DMS153 (cell line): ENCODE results near the gene LRP2BP.

Experiments used
- DNase-seq: peaks from one replicate; lab custom pipeline; 2025; lab: John Stamatoyannopoulos, UW

Gene LRP2BP

GRCh38 chr4:185395238-185395955 is at the start of gene LRP2BP:
Gene LRP2BP, minus strand, starts transcription at chr4:185395924. Its CDS starts 17,738 bp downstream, at chr4:185378186.
- no peak for DNase-seq

DNA sequence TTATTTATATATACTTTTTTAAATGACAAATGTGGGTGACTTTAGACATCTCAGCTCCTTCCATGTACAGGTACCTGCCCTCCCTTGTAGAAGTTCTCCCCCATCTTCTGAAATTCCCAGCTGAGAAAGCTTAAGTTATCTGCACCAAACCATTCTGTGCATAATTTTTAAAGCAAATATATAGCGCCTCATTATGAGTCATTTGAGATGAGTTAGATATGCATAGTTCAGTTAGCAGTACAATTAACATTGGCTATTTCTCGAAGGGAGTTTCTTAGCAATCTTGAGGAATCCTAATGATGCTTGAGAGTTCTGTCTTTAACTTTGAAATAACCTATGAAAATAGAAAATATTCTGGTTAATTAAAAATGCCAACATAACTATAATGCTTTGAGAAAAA is 49.5 kb upstream of the LRP2BP start:
- DNase-seq, result no peak

DNA sequence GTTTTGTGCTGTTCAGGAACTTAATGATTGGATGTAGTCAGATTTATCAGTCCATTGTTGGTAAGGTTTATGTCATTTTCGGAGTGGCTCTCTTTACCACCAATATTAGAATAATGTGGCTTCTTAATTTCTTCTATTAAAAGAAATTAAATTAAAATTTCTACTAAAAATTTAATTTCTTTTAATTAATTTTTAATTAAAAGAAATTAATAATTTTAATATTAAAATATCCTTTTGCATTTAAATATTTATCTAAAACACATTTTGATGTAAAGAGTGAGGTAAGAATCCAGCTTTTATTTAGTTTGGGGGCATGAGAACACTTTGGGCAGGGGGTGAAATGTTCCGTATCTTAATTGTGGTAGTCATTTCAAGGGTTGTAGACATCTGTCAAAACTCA is 45.8 kb upstream of the LRP2BP start:
- no peak for DNase-seq

GRCh38 chr4:185437809-185438208 is 42.1 kb upstream of the LRP2BP start:
- DNase-seq, result no peak

DNA sequence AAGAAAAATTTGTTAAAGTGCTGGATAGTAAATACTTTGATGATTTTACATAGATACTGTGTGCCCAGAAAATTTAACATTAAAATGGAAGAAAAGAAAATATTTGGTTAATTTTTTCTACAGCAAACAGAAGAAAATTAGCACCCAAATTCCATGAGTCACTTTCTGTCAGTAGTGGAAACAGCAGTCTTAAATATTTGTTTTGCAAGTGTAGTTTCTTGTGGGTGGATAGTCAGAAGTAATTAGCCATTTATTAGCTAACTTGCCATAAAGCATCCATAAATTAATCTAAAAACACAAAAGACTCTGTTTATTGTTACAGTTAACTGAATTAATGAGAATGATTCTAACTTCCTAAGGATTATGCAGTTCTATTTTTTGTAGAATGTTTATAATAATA is 39.7 kb upstream of the LRP2BP start:
- no peak for DNase-seq

GRCh38 chr4:185429660-185430059 is 33.9 kb upstream of the LRP2BP start:
- no peak for DNase-seq

GRCh38 chr4:185426960-185427688 is 31.4 kb upstream of the LRP2BP start:
- no peak for DNase-seq

GRCh38 chr4:185425647-185426352 is 30.1 kb upstream of the LRP2BP start, which contains the start of gene UFSP2:
Gene UFSP2, minus strand, starts transcription at chr4:185425964. Its CDS starts 96 bp downstream, at chr4:185425868.
- peak; percentile 75 for DNase-seq

DNA sequence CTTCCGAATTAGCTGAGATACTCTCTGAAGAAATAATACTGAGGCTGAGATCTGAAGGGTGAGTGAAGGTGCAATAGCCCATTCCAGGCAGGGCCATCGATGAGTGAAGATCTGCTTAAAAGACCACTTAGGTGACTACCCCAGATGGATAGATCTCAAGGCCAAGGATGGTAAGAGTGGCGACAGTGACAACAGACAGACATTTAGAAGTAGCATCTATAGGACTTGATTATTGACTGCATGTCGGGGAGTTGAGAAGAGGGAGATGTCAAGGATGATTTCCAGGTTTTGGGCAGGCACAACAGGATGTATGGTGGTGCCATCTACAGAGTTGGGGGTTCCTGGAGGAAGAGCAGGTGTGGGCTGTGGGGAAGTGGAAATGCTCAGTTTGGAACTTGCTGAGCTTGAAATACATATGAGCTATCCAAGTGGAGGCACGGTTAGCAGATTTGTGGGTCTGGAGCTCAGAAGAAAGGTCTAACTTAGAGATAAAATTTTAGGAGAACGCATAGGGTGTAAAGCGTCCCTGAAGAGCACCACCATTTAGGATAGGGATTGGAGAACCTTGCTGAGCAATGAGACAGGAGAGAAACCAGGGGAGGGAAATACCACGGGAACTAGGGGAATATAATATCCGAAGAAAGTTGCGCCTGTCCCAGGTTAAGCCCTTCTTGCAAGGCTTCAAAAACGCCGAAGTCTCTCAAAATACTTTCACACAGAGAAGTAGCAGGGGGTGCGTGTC is 29.4 kb upstream of the LRP2BP start:
- no peak for DNase-seq

GRCh38 chr4:185421366-185422124 is 25.8 kb upstream of the LRP2BP start:
- DNase-seq, result no peak

GRCh38 chr4:185416955-185417354 is 21.2 kb upstream of the LRP2BP start:
- DNase-seq, result no peak

DNA sequence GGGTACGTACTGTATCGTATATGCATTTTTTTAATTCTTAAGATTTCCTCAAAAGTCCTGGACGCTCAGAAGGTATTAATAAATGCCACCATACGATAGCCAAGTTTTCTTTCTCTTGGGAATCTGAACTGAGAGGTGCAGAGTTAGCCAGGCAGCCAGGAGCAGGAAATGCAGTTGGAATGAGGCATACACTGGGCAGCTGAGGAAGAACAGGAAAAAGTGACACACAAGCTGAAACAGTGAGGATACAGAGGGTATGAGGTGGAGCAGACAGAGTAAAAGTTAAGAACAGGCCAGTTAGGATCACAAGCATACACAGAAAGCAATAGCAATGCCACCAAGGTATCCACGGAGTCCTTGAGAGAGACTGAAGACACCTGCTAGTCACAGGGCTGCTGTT is 16.7 kb upstream of the LRP2BP start:
- no peak for DNase-seq

GRCh38 chr4:185411849-185412248 is 16.1 kb upstream of the LRP2BP start:
- no peak for DNase-seq

GRCh38 chr4:185408432-185408831 is 12.7 kb upstream of the LRP2BP start:
- no peak for DNase-seq

- DNase-seq, result no peak
Observed at GRCh38 chr4:185405296-185405999, 9.7 kb upstream of the LRP2BP start.

GRCh38 chr4:185404031-185404430 is 8.3 kb upstream of the LRP2BP start:
- no peak for DNase-seq

DNA sequence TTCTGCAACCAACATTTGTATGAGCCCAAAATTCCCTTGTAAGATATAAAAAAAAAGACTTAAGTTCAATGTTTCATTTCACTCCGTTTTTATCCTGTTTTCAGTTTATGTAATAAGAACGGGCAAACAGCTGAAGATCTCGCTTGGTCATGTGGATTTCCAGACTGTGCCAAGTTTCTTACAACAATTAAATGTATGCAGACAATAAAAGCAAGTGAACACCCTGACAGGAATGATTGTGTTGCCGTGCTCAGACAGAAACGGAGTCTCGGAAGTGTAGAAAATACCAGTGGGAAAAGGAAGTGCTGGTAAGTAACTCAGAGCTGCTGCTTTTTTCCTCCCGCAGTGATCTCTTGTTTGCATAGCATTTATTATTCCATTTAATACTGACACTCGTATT is 3.7 kb upstream of the LRP2BP start:
- no peak for DNase-seq

DNA sequence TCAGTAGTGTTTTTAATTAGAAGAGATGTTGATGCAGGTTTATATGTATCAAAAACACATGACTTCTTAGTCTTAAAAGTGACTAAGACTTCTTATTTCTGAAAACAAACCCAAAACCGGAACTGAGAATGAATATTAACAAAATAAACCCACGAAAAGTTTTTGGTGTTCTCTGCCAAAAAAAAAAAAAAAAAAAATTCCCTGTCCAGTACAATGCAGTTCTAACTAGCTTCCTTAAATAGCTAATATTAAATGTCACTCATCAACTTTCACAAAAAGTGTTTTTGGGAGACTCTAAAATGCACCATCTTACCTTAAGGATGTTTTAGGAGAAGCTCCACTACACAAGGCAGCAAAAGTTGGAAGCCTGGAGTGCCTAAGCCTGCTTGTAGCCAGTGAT is 2.9 kb upstream of the LRP2BP start:
- DNase-seq, result no peak

DNA sequence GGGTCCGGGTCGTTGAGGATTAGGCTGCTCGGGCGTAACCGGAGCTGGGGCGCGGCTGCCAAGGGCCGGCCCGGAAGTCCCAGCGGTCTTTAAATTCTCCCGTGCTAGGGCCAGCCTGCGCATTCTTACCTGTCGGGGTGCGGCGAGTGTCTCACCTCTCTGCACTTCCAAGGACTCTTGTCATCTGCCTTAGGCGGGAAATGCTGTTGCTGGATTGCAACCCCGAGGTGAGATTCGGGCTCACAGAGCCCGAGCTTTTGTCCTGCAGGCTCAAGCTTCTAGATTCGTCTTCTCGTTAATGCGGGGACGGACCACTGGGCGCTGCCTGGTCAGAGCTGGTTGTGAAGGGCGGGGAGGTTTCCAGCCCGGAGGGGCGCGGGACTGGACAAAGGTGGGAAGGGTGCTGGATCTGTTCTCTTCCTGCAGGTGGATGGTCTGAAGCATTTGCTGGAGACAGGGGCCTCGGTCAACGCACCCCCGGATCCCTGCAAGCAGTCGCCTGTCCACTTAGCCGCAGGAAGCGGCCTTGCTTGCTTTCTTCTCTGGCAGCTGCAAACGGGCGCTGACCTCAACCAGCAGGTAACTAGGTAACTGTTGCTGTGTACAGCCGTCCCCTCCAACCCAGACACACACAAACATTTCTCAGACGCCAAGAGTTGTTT is 1.1 kb upstream of the LRP2BP start, which contains the start of gene ANKRD37:
Gene ANKRD37, plus strand, starts transcription at position 118 of the 662 bp plus-strand sequence. Its CDS starts 83 bp downstream, at position 201.
- DNase-seq, result peak; percentile 72
